Measurements from ENCODE around the gene ZNF831. TPM values are rescaled to one million over a fixed set of nuclear protein-coding genes. Genes with fewer than 3 reads are reported as not detected.

ZNF831 gene
- total RNA-seq, 1 experiment from 2014 or later, result not detected

- no peak overlapping the region for H3K4me3 Mint-ChIP-seq (ENCODE audit: unreplicated experiment)
- TF ChIP-seq CTCF (IDR thresholded peaks at IDR 0.05; ENCODE audit: unreplicated experiment), result no peak
- no TSS peak for BruUV-seq (replicated peaks)
- POLR2A ChIA-PET, result no interaction called here
- H3K36me3 Mint-ChIP-seq (ENCODE audit: insufficient read depth, unreplicated experiment), result no peaks in the 10 kb centered on the region
- H3K4me1 Mint-ChIP-seq (ENCODE audit: insufficient read depth, unreplicated experiment), result no peaks in the 10 kb centered on the region
- DNase-seq (ENCODE audit: unreplicated experiment), result no peak
- intact Hi-C loops (cut with micrococcal nuclease), result no loop called here
- CTCF ChIA-PET, result interaction anchor here (0.5 to 0.7 kb wide), 2 partner anchors 228 to 280 kb away, joined by 3 read pairs; no protein-coding TSS in a partner anchor
- peaks cover 75% of the 10 kb centered on the region for H3K27me3 Mint-ChIP-seq (ENCODE audit: insufficient read depth, unreplicated experiment)
- no peaks in the 10 kb centered on the region for H3K9me3 Mint-ChIP-seq (ENCODE audit: unreplicated experiment)
- no peak overlapping the region for H3K27ac Mint-ChIP-seq (ENCODE audit: low read depth, unreplicated experiment)
These were observed 12.2 kb downstream of the ZNF831 start for GRCh38 chr20:59175861-59176260.

GRCh38 chr20:59176812-59177211 lies 13.2 kb downstream of the ZNF831 start:
- ChIA-PET POLR2A (no interaction called here), CTCF (interaction anchor here (0.6 kb wide), 1 partner anchor 149 kb away, joined by 4 read pairs; no protein-coding TSS in a partner anchor)
- Mint-ChIP-seq H3K4me3 (ENCODE audit: unreplicated experiment) (no peak overlapping the region), H3K4me1 (ENCODE audit: insufficient read depth, unreplicated experiment) (no peaks in the 10 kb centered on the region), H3K36me3 (ENCODE audit: insufficient read depth, unreplicated experiment) (no peaks in the 10 kb centered on the region), H3K27me3 (ENCODE audit: insufficient read depth, unreplicated experiment) (peaks cover 66% of the 10 kb centered on the region), H3K9me3 (ENCODE audit: unreplicated experiment) (no peaks in the 10 kb centered on the region), H3K27ac (ENCODE audit: low read depth, unreplicated experiment) (no peak overlapping the region)
- TF ChIP-seq CTCF (IDR thresholded peaks at IDR 0.05; ENCODE audit: unreplicated experiment), result no peak
- DNase-seq (ENCODE audit: unreplicated experiment), result no peak
- intact Hi-C loops (cut with micrococcal nuclease), result no loop called here
- BruUV-seq (replicated peaks), result no TSS peak

GRCh38 chr20:59177266-59178250 lies 13.9 kb downstream of the ZNF831 start:
- H3K36me3 Mint-ChIP-seq (ENCODE audit: insufficient read depth, unreplicated experiment), result no peaks in the 10 kb centered on the region
- no peak for DNase-seq (ENCODE audit: unreplicated experiment)
- no peak overlapping the region for H3K27ac Mint-ChIP-seq (ENCODE audit: low read depth, unreplicated experiment)
- no peaks in the 10 kb centered on the region for H3K9me3 Mint-ChIP-seq (ENCODE audit: unreplicated experiment)
- BruUV-seq (replicated peaks), result no TSS peak
- ChIA-PET POLR2A (no interaction called here), CTCF (interaction anchor here (0.7 to 0.8 kb wide), 2 partner anchors 34 to 233 kb away, joined by 3 to 5 read pairs; no protein-coding TSS in a partner anchor)
- no peak overlapping the region for H3K4me3 Mint-ChIP-seq (ENCODE audit: unreplicated experiment)
- peaks cover 58% of the 10 kb centered on the region for H3K27me3 Mint-ChIP-seq (ENCODE audit: insufficient read depth, unreplicated experiment)
- H3K4me1 Mint-ChIP-seq (ENCODE audit: insufficient read depth, unreplicated experiment), result no peaks in the 10 kb centered on the region
- intact Hi-C loops (cut with micrococcal nuclease), result no loop called here
- no peak for TF ChIP-seq CTCF (IDR thresholded peaks at IDR 0.05; ENCODE audit: unreplicated experiment)

GRCh38 chr20:59178983-59179595 lies 15.5 kb downstream of the ZNF831 start:
- peaks cover 48% of the 10 kb centered on the region for H3K27me3 Mint-ChIP-seq (ENCODE audit: insufficient read depth, unreplicated experiment)

More at GRCh38 chr20:59178983-59179595, 15.5 kb downstream of the ZNF831 start:
- H3K9me3 Mint-ChIP-seq (ENCODE audit: unreplicated experiment), result no peaks in the 10 kb centered on the region
- no peak overlapping the region for H3K27ac Mint-ChIP-seq (ENCODE audit: low read depth, unreplicated experiment)
- no peaks in the 10 kb centered on the region for H3K4me1 Mint-ChIP-seq (ENCODE audit: insufficient read depth, unreplicated experiment)
- H3K4me3 Mint-ChIP-seq (ENCODE audit: unreplicated experiment), result no peak overlapping the region
- no TSS peak for BruUV-seq (replicated peaks)
- no peak for TF ChIP-seq CTCF (IDR thresholded peaks at IDR 0.05; ENCODE audit: unreplicated experiment)
- no peaks in the 10 kb centered on the region for H3K36me3 Mint-ChIP-seq (ENCODE audit: insufficient read depth, unreplicated experiment)
- no peak for DNase-seq (ENCODE audit: unreplicated experiment)
- ChIA-PET POLR2A (no interaction called here), CTCF (no interaction called here)
- intact Hi-C loops (cut with micrococcal nuclease), result no loop called here

All from MCF 10A (cell line).